Type B pancreatic cell (in vitro differentiated cells): ENCODE measurements around the gene HOXA2. TPM values are rescaled to one million over a fixed set of nuclear protein-coding genes. Genes with fewer than 3 reads are reported as not detected.

ENCODE experiments used
- DNase-seq: peaks from one replicate; pipeline ENCODE4 v3.0.0; 2021; ENCODE audit warnings: mixed read lengths; ENCODE audit not compliant: unreplicated experiment; ENCODE audit errors: extremely low spot score
- H3K27ac Mint-ChIP-seq: 2 replicates; pipeline ENCODE4 v1.8.0; 2021; ENCODE audit warnings: mild to moderate bottlenecking, mixed read lengths
- H3K27me3 Mint-ChIP-seq: 2 replicates; pipeline ENCODE4 v1.8.0; 2021; ENCODE audit warnings: mixed read lengths
- H3K36me3 Mint-ChIP-seq: 2 replicates; pipeline ENCODE4 v1.8.0; 2021; ENCODE audit warnings: mixed read lengths
- H3K4me1 Mint-ChIP-seq: one replicate; pipeline ENCODE4 v1.8.0; 2021; ENCODE audit warnings: mixed read lengths; ENCODE audit not compliant: unreplicated experiment
- H3K4me3 Mint-ChIP-seq: 2 replicates; pipeline ENCODE4 v1.8.0; 2021; ENCODE audit warnings: mild to moderate bottlenecking, mixed read lengths
- H3K9me3 Mint-ChIP-seq: 2 replicates; pipeline ENCODE4 v1.8.0; 2021; ENCODE audit warnings: mixed read lengths
- long read RNA-seq: library from polyadenylated mRNA; unstranded; transcript quantifications from one replicate; pipeline ENCODE4 v2.0.0, GENCODE V29; 2020
- total RNA-seq: library from RNA; stranded (reverse); gene quantifications from 2 replicates; pipeline ENCODE4 v1.2.1, GENCODE V29; 2021; ENCODE audit warnings: low replicate concordance
- TF ChIP-seq, protein P1 (sequence below): fragments of 200-600 bp; sonication (generic); conservative IDR thresholded peaks from 2 replicates; pipeline ENCODE4 v1.5.0; 2021; ENCODE audit warnings: antibody characterized with exemption, mild to moderate bottlenecking

The HOXA2 gene
- 7.7 and 26.8 TPM in 2 replicates for total RNA-seq
- long read RNA-seq, partial matches to known transcripts: 0 of 4 reads
- long read RNA-seq, other reads (novel, unspliced or antisense): 1 of 4 reads

- H3K9me3 Mint-ChIP-seq: no peaks in the 10 kb centered on the region
- H3K4me1 Mint-ChIP-seq: peaks cover 62% of the 10 kb centered on the region
- peaks cover 45% of the 10 kb centered on the region for H3K36me3 Mint-ChIP-seq
- peak within 1 kb of the TSS; percentile 97 for H3K4me3 Mint-ChIP-seq
- peak; percentile 78 for DNase-seq
- peak within 1 kb of the TSS; percentile 97 for H3K27ac Mint-ChIP-seq
- TF ChIP-seq, protein P1, sequence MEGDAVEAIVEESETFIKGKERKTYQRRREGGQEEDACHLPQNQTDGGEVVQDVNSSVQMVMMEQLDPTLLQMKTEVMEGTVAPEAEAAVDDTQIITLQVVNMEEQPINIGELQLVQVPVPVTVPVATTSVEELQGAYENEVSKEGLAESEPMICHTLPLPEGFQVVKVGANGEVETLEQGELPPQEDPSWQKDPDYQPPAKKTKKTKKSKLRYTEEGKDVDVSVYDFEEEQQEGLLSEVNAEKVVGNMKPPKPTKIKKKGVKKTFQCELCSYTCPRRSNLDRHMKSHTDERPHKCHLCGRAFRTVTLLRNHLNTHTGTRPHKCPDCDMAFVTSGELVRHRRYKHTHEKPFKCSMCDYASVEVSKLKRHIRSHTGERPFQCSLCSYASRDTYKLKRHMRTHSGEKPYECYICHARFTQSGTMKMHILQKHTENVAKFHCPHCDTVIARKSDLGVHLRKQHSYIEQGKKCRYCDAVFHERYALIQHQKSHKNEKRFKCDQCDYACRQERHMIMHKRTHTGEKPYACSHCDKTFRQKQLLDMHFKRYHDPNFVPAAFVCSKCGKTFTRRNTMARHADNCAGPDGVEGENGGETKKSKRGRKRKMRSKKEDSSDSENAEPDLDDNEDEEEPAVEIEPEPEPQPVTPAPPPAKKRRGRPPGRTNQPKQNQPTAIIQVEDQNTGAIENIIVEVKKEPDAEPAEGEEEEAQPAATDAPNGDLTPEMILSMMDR: no peak
- H3K27me3 Mint-ChIP-seq: peaks cover 67% of the 10 kb centered on the region
These were observed at the start of gene HOXA2 for GRCh38 chr7:27102581-27103442. HOXA2 (minus strand) TSS chr7:27102683; CDS start chr7:27102500, 183 bp downstream.

DNA sequence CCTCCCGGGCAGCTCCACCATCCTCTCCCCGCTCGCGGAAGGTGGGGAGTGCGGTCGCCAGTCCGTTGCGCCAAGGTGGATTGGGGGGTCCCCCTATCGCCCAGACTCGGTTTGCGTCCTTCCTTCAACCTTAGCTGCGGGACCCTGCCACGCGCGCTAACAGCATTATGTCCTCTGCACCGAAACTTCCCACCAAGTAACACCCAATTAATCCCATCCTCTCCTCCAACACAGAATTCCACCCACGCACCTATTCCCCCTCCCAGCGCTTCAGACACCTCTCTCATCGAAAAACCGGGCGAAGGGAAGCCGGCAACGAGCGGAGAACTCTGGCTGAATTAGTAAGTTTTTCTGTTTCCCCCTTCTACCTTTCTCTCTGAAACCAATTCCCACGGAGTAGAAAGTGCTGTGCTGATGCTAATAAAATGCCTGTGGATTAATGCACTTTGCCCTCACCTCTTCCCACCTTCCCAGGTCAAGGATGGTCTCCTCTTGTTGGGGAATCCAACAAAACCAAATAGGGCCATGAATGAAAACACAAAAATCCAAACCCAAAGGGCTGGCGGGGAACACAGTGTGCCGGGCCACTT lies 49.0 kb upstream of the HOXA2 start:
- Mint-ChIP-seq H3K27me3 (peaks cover 87% of the 10 kb centered on the region), H3K4me3 (peak overlapping the region; percentile 91), H3K9me3 (no peaks in the 10 kb centered on the region), H3K36me3 (peaks cover 12% of the 10 kb centered on the region), H3K27ac (peak overlapping the region; percentile 65), H3K4me1 (peaks cover 27% of the 10 kb centered on the region)
- peak; percentile 67 for DNase-seq
- TF ChIP-seq, protein P1: no peak

GRCh38 chr7:27150568-27151340 lies 48.3 kb upstream of the HOXA2 start:
- H3K36me3 Mint-ChIP-seq: peaks cover 18% of the 10 kb centered on the region
- peak overlapping the region; percentile 91 for H3K4me3 Mint-ChIP-seq
- DNase-seq: peak; percentile 88
- no peaks in the 10 kb centered on the region for H3K9me3 Mint-ChIP-seq
- TF ChIP-seq, protein P1: peak; percentile 89
- peaks cover 31% of the 10 kb centered on the region for H3K4me1 Mint-ChIP-seq
- peak overlapping the region; percentile 65 for H3K27ac Mint-ChIP-seq
- H3K27me3 Mint-ChIP-seq: peaks cover 86% of the 10 kb centered on the region

- H3K36me3 Mint-ChIP-seq: peaks cover 18% of the 10 kb centered on the region
- TF ChIP-seq, protein P1: no peak
- H3K9me3 Mint-ChIP-seq: no peaks in the 10 kb centered on the region
- DNase-seq: no peak
- peak overlapping the region; percentile 65 for H3K27ac Mint-ChIP-seq
- peaks cover 30% of the 10 kb centered on the region for H3K4me1 Mint-ChIP-seq
- peak overlapping the region; percentile 91 for H3K4me3 Mint-ChIP-seq
- H3K27me3 Mint-ChIP-seq: peaks cover 84% of the 10 kb centered on the region
These were observed 47.5 kb upstream of the HOXA2 start for GRCh38 chr7:27149842-27150567.
